Measurements from ENCODE around the gene CCR5.

Gene CCR5

DNA sequence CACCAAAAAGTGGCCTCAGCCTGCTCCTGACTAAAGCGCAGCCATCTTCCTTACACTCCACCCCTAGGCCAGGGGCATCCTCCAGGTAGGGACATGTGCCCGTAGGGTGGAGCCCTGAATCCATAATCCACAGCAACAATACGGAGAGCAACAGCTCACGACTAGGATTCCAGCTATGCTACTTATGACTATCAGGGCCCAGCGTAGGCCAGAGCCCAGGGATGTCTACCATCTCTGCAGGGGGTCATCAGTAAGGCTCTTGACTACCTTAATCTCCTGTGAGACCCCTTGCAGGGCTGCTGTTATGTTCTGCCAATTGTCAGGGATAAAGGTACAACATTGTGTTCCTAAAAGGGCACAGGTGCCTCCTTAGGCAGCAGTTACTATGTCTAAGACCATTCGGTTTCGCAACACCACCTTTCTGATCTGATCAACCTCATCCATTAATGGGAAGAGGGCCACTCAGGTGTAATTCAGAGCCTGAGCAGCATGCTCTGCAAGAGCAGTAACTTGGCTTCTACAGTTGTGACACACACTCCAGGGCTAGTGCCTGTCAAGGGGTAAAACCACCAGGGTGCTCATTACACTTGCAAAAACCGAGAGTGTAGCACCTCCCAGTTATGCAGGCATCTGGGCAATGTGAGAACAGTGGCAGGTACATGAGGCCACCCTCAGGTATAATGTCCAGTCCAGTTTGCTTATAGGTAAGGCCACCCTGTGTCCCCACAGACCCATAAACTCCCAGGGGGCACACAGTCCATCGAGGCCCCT, 47.3 kb downstream of the CCR5 start:
- FAIRE-seq (no peak), DNase-seq (ENCODE audit: insufficient read length, low spot score) (no peak)
- TF ChIP-seq, protein P1, sequence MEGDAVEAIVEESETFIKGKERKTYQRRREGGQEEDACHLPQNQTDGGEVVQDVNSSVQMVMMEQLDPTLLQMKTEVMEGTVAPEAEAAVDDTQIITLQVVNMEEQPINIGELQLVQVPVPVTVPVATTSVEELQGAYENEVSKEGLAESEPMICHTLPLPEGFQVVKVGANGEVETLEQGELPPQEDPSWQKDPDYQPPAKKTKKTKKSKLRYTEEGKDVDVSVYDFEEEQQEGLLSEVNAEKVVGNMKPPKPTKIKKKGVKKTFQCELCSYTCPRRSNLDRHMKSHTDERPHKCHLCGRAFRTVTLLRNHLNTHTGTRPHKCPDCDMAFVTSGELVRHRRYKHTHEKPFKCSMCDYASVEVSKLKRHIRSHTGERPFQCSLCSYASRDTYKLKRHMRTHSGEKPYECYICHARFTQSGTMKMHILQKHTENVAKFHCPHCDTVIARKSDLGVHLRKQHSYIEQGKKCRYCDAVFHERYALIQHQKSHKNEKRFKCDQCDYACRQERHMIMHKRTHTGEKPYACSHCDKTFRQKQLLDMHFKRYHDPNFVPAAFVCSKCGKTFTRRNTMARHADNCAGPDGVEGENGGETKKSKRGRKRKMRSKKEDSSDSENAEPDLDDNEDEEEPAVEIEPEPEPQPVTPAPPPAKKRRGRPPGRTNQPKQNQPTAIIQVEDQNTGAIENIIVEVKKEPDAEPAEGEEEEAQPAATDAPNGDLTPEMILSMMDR (IDR thresholded peaks at IDR 0.05; ENCODE audit: insufficient read depth, missing control alignments), result no peak

DNA sequence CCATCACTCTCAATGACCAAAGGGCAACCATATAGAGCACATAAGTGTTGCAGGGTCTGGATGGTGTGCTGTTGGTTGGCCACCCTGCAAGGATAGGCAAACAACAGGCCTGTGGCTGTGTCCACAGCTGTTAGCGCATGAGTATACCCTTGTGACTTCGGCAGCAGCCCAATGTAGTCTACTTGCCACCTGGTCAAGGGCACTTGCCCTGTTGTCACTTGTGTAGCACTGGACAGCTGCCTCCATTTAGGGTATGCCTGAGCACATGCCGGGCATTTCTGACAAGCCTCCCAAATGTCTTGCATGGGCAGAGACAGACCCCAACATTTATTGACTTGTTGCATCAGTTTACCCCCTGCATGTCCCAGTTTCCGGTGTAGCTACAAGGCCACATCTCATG, 49.1 kb downstream of the CCR5 start:
- FAIRE-seq (no peak), DNase-seq (ENCODE audit: insufficient read length, low spot score) (no peak)
- TF ChIP-seq, protein P1 (IDR thresholded peaks at IDR 0.05; ENCODE audit: insufficient read depth, missing control alignments), result no peak

DNA sequence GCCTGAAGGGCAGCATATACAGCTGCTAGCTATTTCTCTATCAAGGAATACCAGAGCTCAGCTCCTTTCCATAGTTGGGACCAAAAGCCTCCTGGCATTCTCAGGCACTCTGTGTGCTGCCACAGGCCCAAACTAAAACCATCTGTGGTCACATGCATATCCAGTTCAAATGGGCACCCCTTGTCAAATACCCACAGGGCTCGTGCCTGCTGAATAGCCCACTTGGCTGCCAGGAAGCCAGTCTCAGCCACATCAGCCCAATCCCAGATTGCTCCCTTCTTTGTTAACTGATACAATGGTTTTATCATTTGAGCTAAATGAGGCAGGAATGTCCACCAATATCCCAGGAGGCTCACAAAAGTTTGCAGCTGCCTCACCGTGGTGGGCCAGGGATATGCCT, 50.2 kb downstream of the CCR5 start:
- TF ChIP-seq, protein P1 (IDR thresholded peaks at IDR 0.05; ENCODE audit: insufficient read depth, missing control alignments), result no peak
- DNase-seq (ENCODE audit: insufficient read length, low spot score) (no peak), FAIRE-seq (no peak)

DNA sequence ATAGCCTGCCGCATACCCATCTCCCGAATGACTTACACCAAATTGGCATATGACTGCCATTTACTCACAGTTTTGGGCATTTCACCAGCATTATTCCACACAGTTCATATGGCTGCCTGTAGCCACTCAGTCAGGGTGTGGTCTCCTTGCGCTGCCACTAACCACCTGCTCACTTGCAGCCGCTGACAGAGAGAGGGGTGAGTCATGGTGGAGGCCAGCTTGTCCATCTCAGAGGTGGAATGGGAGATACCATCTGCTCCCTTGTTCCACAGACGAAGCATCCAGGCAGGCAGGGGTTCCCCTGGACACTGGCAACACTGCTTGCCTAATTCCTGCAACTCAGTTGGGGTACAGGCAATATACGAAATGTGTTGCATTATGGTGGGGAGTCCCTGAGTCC, 51.9 kb downstream of the CCR5 start:
- FAIRE-seq (no peak), DNase-seq (ENCODE audit: insufficient read length, low spot score) (no peak)
- TF ChIP-seq, protein P1 (IDR thresholded peaks at IDR 0.05; ENCODE audit: insufficient read depth, missing control alignments), result no peak

DNA sequence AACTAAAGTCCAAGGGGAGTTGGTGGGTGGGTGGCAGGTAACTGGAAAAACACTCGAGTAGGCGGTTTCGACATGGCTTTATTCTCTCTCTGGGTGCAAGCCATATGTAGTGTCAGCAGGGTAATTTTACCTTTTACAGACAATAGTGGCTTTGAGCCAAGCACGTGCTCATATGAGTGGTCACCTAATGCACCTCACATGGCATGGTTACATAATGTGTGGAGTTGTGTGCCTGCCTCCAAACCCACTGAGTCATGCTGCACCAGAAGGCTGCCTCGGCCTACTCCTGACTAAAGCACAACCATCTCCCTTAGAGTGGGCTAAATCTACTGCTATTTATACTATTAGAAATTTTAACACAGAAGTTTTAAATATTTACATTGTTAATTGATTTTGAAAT, 52.8 kb downstream of the CCR5 start:
- FAIRE-seq, result no peak
- DNase-seq (ENCODE audit: insufficient read length, low spot score), result no peak
- TF ChIP-seq, protein P1 (IDR thresholded peaks at IDR 0.05; ENCODE audit: insufficient read depth, missing control alignments), result no peak
